Pancreas (tissue), 10 donors: ENCODE data around the gene SNRNP200. TPM values are rescaled to one million over a fixed set of nuclear protein-coding genes. Genes with fewer than 3 reads are reported as not detected.

Source experiments
- ATAC-seq, 4 donors: fragments of 200-7000 bp; cut with Tn5 transposase; one replicate each; pipeline versions ENCODE4 v1.8.0 to v1.9.1; 2020; ENCODE audit warnings: mild to moderate bottlenecking in 4 of 4, moderate library complexity in 4 of 4
- DNase-seq, 6 donors: peaks; one replicate each; pipeline ENCODE4 v3.0.0-alpha.2; 2020
- FAIRE-seq: peaks from 2 replicates; lab custom pipeline; 2012; peaks lifted over from hg19 to GRCh38; lab: Jason Lieb, UNC
- H3K27ac ChIP-seq, 4 donors: fragments of 200-600 bp; sonication (generic); 1 replicate in 3 of 4; 2 replicates in 1 of 4; pipeline versions ENCODE4 v1.5.0 to v1.8.0; 2020
- H3K27me3 ChIP-seq, 4 donors: fragments of 200-600 bp; one replicate each; pipeline ENCODE4 v1.8.0; 2021
- H3K36me3 ChIP-seq, 3 donors: fragments of 200-600 bp; sonication (generic) in 1 of 3; one replicate each; pipeline versions ENCODE4 v1.5.0 to v1.8.0; 2020 to 2021
- H3K4me1 ChIP-seq, 3 donors: fragments of 200-600 bp; one replicate each; pipeline ENCODE4 v1.8.0; 2021
- H3K4me3 ChIP-seq, 4 donors: fragments of 200-600 bp; sonication (generic) in 2 of 4; one replicate each; pipeline versions ENCODE4 v1.5.0 to v1.8.0; 2020 to 2021
- H3K9me3 ChIP-seq, 4 donors: fragments of 200-600 bp; one replicate each; pipeline ENCODE4 v1.8.0; 2021
- WGBS, 2 donors: extraction: QIAGEN DNeasy Blood & Tissue Kit; methylation state at CpG; one replicate each; pipeline ENCODE4 v1.1.7; 2013; 5-methylcytosine and 5-hydroxymethylcytosine counted together
- intact Hi-C, 3 donors: fragments of 100-400 bp; cut with DNase I; formaldehyde crosslinking; loops; one replicate each; pipeline versions ENCODE4 v1.11.1 to v1.14.2; 2022
- polyA plus RNA-seq, 2 donors: library from polyadenylated mRNA; stranded (reverse); fragments of 200-250 nt; gene quantifications; one replicate each; pipeline ENCODE4 v1.2.3, GENCODE V29; 2013
- total RNA-seq, 6 donors: library from RNA; stranded (reverse); fragmentation: NEBNext Ultra II Directional in 4 of 6; extraction: Animal tissue kit (Norgen Biotek cat#: 25700) in 4 of 6; gene quantifications; one replicate each; pipeline versions ENCODE4 v1.2.1 to v1.2.4, GENCODE V29; 2021 to 2023
- TF ChIP-seq, protein P1 (sequence below), 4 donors: fragments of 200-600 bp; sonication (generic) in 3 of 4; IDR thresholded peaks; one replicate each; pipeline versions ENCODE4 v1.5.0 to v1.8.0; 2021; ENCODE audit warnings: antibody characterized with exemption in 4 of 4
- donor health status: healthy with polysubstance abuse.
- donor health status: DM: no; HTN: no; CAD: no; lungs with moderate emphysema.
- donor health status: DM: no; HTN: no; CAD: no.
- donor health status: control.
- donor health status: control.
- donor health status: Bipolar disorder and iron deficiency.
- donor health status: DM: yes; HTN: yes; CAD: no.
- donor health status: DM: no; HTN: no; CAD: no.
- donor health status: DM: no; HTN: no; CAD: no.
- donor health status: DM: yes; HTN: yes; CAD: no.

SNRNP200 gene
- total and polyA plus RNA-seq, 8 donors: 42.1 to 87.7 (median 50.3) TPM

GRCh38 chr2:96233880-96234316, 71.4 kb downstream of the SNRNP200 start:
- no peaks in the 10 kb centered on the region for H3K27me3 ChIP-seq
- no peak for DNase-seq
- no peak overlapping the region for H3K4me3 ChIP-seq
- H3K9me3 ChIP-seq: no peaks in the 10 kb centered on the region
- TF ChIP-seq, protein P1, sequence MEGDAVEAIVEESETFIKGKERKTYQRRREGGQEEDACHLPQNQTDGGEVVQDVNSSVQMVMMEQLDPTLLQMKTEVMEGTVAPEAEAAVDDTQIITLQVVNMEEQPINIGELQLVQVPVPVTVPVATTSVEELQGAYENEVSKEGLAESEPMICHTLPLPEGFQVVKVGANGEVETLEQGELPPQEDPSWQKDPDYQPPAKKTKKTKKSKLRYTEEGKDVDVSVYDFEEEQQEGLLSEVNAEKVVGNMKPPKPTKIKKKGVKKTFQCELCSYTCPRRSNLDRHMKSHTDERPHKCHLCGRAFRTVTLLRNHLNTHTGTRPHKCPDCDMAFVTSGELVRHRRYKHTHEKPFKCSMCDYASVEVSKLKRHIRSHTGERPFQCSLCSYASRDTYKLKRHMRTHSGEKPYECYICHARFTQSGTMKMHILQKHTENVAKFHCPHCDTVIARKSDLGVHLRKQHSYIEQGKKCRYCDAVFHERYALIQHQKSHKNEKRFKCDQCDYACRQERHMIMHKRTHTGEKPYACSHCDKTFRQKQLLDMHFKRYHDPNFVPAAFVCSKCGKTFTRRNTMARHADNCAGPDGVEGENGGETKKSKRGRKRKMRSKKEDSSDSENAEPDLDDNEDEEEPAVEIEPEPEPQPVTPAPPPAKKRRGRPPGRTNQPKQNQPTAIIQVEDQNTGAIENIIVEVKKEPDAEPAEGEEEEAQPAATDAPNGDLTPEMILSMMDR (IDR thresholded peaks at IDR 0.05): no peak
- ATAC-seq: no peak
- WGBS, 2 donors: 90 to 95% methylated on average over 4 of the region's 4 CpGs
- H3K4me1 ChIP-seq: no peaks in the 10 kb centered on the region
- no peak for FAIRE-seq
- intact Hi-C loops: no loop called here
- no peak overlapping the region for H3K27ac ChIP-seq
- no peaks in the 10 kb centered on the region for H3K36me3 ChIP-seq

GRCh38 chr2:96233436-96233835, 71.9 kb downstream of the SNRNP200 start:
- H3K9me3 ChIP-seq: no peaks in the 10 kb centered on the region
- 90 to 93% methylated on average over 6 of the region's 6 CpGs for WGBS, 2 donors
- no peaks in the 10 kb centered on the region for H3K36me3 ChIP-seq
- FAIRE-seq (no peak), ATAC-seq (no peak), DNase-seq (no peak)
- H3K4me1 ChIP-seq: no peaks in the 10 kb centered on the region
- H3K27me3 ChIP-seq: no peaks in the 10 kb centered on the region
- TF ChIP-seq, protein P1 (IDR thresholded peaks at IDR 0.05): no peak
- H3K27ac ChIP-seq: no peak overlapping the region
- intact Hi-C loops: no loop called here
- H3K4me3 ChIP-seq: no peak overlapping the region

- Histone ChIP-seq H3K4me1 (no peaks in the 10 kb centered on the region), H3K9me3 (no peaks in the 10 kb centered on the region), H3K36me3 (no peaks in the 10 kb centered on the region), H3K4me3 (no peak overlapping the region), H3K27me3 (no peaks in the 10 kb centered on the region), H3K27ac (no peak overlapping the region)
- TF ChIP-seq, protein P1 (IDR thresholded peaks at IDR 0.05): no peak
- FAIRE-seq: no peak
- 95% methylated on average over 4 of the region's 4 CpGs for WGBS, 2 donors
- intact Hi-C loops: no loop called here
- DNase-seq: no peak
- ATAC-seq: no peak
Measured at GRCh38 chr2:96231316-96231715, 74.0 kb downstream of the SNRNP200 start.

DNA sequence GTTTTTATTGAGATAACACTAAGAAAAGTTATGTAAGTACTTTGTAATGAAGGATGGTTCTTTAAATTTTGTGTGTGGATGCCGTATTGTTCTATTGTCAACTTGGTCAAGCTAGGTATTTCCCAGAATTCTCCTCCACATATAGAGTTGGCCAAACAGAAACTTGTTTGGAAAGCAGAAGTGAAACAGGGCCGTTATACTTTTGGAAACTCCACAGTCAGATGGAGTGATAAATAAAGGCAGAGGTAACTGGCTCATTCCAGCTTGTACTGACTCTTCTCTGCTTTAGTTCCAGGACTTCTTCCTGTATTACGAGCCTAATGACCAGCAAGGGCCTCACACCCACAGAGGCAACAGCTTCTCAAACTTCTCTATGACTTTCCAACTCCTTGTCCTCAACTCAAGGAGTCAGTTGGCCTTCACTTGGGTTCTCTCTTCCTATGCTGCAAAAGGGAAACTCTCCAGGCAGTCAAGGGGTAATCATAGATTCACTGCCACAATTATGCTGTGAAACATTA, 80.3 kb downstream of the SNRNP200 start:
- intact Hi-C loops: no loop called here
- H3K27ac ChIP-seq: peak overlapping the region in 2 of 4 donors; percentile 5 to 9
- H3K9me3 ChIP-seq: no peaks in the 10 kb centered on the region
- no peaks in the 10 kb centered on the region for H3K27me3 ChIP-seq
- H3K36me3 ChIP-seq: no peaks in the 10 kb centered on the region
- peak in 2 of 4 donors; percentile 54 to 69 for ATAC-seq
- DNase-seq: no peak
- FAIRE-seq: no peak
- TF ChIP-seq, protein P1 (IDR thresholded peaks at IDR 0.05): no peak
- no peaks in the 10 kb centered on the region for H3K4me1 ChIP-seq
- 66 to 78% methylated on average over 3 of the region's 3 CpGs for WGBS, 2 donors
- no peak overlapping the region for H3K4me3 ChIP-seq

Other genes starting within 250 kb of the SNRNP200 start
- under 1 TPM; 0.04 to 0.50 (median 0.25) TPM for gene ADRA2B, start 189.0 kb downstream of the SNRNP200 start, total RNA-seq
- 1 to 10 TPM; 1.1 to 1.5 TPM for gene ADRA2B, start 189.0 kb downstream of the SNRNP200 start, polyA plus RNA-seq
- not detected for gene ASTL, start 167.0 kb downstream of the SNRNP200 start, total RNA-seq
- gene ASTL, start 167.0 kb downstream of the SNRNP200 start, polyA plus RNA-seq: under 1 TPM in 1 of 2 donors, not detected in 1; 0.14 TPM
- 1 to 10 TPM in 4 of 6 donors, under 1 TPM in 2; 0.32 to 3.1 (median 1.2) TPM for gene DUSP2, start 160.1 kb downstream of the SNRNP200 start, total RNA-seq
- 1 to 10 TPM; 1.3 to 1.8 TPM for gene DUSP2, start 160.1 kb downstream of the SNRNP200 start, polyA plus RNA-seq
- gene STARD7, start 96.7 kb downstream of the SNRNP200 start, total RNA-seq: 10 to 100 TPM; 37.1 to 65.1 (median 58.5) TPM
- 10 to 100 TPM; 21.7 to 29.5 TPM for gene STARD7, start 96.7 kb downstream of the SNRNP200 start, polyA plus RNA-seq
- gene TMEM127, start 39.5 kb downstream of the SNRNP200 start, total RNA-seq: 10 to 100 TPM; 20.1 to 38.4 (median 24.9) TPM
- gene TMEM127, start 39.5 kb downstream of the SNRNP200 start, polyA plus RNA-seq: 10 to 100 TPM in 1 of 2 donors, 1 to 10 TPM in 1; 8.2 to 12.6 TPM
- 10 to 100 TPM; 25.2 to 34.4 (median 29.3) TPM for gene CIAO1, start 39.3 kb downstream of the SNRNP200 start, total RNA-seq
- 10 to 100 TPM; 25.0 to 40.0 TPM for gene CIAO1, start 39.3 kb downstream of the SNRNP200 start, polyA plus RNA-seq
- gene ITPRIPL1, start 19.8 kb upstream of the SNRNP200 start, total RNA-seq: 1 to 10 TPM in 2 of 6 donors, under 1 TPM in 4; 0.39 to 1.4 (median 0.77) TPM
- gene ITPRIPL1, start 19.8 kb upstream of the SNRNP200 start, polyA plus RNA-seq: under 1 TPM; 0.38 to 0.49 TPM
- under 1 TPM; 0.12 to 0.81 (median 0.39) TPM for gene NCAPH, start 30.2 kb upstream of the SNRNP200 start, total RNA-seq
- under 1 TPM; 0.05 to 0.23 TPM for gene NCAPH, start 30.2 kb upstream of the SNRNP200 start, polyA plus RNA-seq
- 10 to 100 TPM in 5 of 6 donors, 1 to 10 TPM in 1; 8.6 to 30.4 (median 13.5) TPM for gene NEURL3, start 199.8 kb upstream of the SNRNP200 start, total RNA-seq
- 10 to 100 TPM; 32.4 to 73.5 TPM for gene NEURL3, start 199.8 kb upstream of the SNRNP200 start, polyA plus RNA-seq
- 10 to 100 TPM in 1 of 6 donors, 1 to 10 TPM in 5; 3.3 to 12.0 (median 4.2) TPM for gene ARID5A, start 231.2 kb upstream of the SNRNP200 start, total RNA-seq
- gene ARID5A, start 231.2 kb upstream of the SNRNP200 start, polyA plus RNA-seq: 10 to 100 TPM; 13.7 to 20.7 TPM